Adipocyte (in vitro differentiated cells): ENCODE measurements around the gene IP6K1.
A peak's percentile ranks its signal among the peaks of the same experiment; 100 is the strongest.

ENCODE experiments used
- DNase-seq: peaks from one replicate; pipeline ENCODE4 v3.0.0-alpha.2; 2015; ENCODE audit warnings: low read depth
- H3K27me3 ChIP-seq: replicated peaks from 2 replicates; pipeline ENCODE4 v1.7.0; 2013; ENCODE audit warnings: mild to moderate bottlenecking, low read length, moderate library complexity; ENCODE audit not compliant: control insufficient read depth, insufficient read depth
- H3K36me3 ChIP-seq: 2 replicates; pipeline ENCODE4 v1.7.0; 2013; ENCODE audit warnings: low read length, mild to moderate bottlenecking, moderate library complexity; ENCODE audit not compliant: control insufficient read depth, insufficient read depth, severe bottlenecking
- H3K4me1 ChIP-seq: 2 replicates; pipeline ENCODE4 v1.7.0; 2013; ENCODE audit warnings: mild to moderate bottlenecking, low read length, moderate library complexity; ENCODE audit not compliant: control insufficient read depth, insufficient read depth
- H3K4me3 ChIP-seq: 2 replicates; pipeline ENCODE4 v1.7.0; 2013; ENCODE audit warnings: mild to moderate bottlenecking, low read length, moderate library complexity
- H3K9ac ChIP-seq: 2 replicates; pipeline ENCODE4 v1.7.0; 2013; ENCODE audit warnings: mild to moderate bottlenecking, low read length, moderate library complexity
- H3K9me3 ChIP-seq: 2 replicates; pipeline ENCODE4 v1.7.0; 2013; ENCODE audit warnings: mild to moderate bottlenecking, low read length, moderate library complexity; ENCODE audit not compliant: control insufficient read depth

The IP6K1 gene

GRCh38 chr3:49732597-49732996, 53.7 kb downstream of the IP6K1 start:
- H3K9me3 ChIP-seq, result no peaks in the 10 kb centered on the region
- no peak overlapping the region for H3K9ac ChIP-seq
- peaks cover 64% of the 10 kb centered on the region for H3K36me3 ChIP-seq
- DNase-seq, result no peak
- H3K4me3 ChIP-seq, result no peak overlapping the region
- H3K4me1 ChIP-seq, result peaks cover 8% of the 10 kb centered on the region
- no peaks in the 10 kb centered on the region for H3K27me3 ChIP-seq

- no peak overlapping the region for H3K4me3 ChIP-seq
- H3K9ac ChIP-seq, result no peak overlapping the region
- H3K4me1 ChIP-seq, result peaks cover 8% of the 10 kb centered on the region
- H3K27me3 ChIP-seq, result no peaks in the 10 kb centered on the region
- no peaks in the 10 kb centered on the region for H3K9me3 ChIP-seq
- peaks cover 60% of the 10 kb centered on the region for H3K36me3 ChIP-seq
- DNase-seq, result no peak
These were observed 56.3 kb downstream of the IP6K1 start for GRCh38 chr3:49729966-49730609.

DNA sequence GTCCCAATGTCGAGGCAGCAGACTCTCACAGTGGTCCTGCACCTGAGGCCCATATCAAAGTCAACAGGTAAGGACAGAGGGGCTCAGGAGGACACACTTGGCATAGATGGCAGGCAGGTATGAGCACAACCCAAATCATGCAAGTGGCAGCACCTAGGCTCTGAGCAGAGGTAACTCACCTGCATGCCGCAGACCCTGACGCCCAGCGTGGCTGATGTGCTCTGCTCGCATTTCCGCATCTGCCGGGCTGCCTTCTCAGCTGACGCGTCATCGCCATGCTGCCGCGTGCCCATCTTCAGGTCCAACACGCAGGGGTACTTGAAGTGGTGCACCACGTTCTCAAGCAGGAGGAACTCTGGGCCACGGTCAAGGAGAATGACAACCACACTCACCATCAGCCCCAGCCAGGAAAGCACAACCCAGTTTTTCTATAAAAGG, 58.4 kb downstream of the IP6K1 start:
- peaks cover 10% of the 10 kb centered on the region for H3K4me1 ChIP-seq
- no peak overlapping the region for H3K9ac ChIP-seq
- peaks cover 51% of the 10 kb centered on the region for H3K36me3 ChIP-seq
- no peaks in the 10 kb centered on the region for H3K27me3 ChIP-seq
- no peaks in the 10 kb centered on the region for H3K9me3 ChIP-seq
- no peak for DNase-seq
- no peak overlapping the region for H3K4me3 ChIP-seq

DNA sequence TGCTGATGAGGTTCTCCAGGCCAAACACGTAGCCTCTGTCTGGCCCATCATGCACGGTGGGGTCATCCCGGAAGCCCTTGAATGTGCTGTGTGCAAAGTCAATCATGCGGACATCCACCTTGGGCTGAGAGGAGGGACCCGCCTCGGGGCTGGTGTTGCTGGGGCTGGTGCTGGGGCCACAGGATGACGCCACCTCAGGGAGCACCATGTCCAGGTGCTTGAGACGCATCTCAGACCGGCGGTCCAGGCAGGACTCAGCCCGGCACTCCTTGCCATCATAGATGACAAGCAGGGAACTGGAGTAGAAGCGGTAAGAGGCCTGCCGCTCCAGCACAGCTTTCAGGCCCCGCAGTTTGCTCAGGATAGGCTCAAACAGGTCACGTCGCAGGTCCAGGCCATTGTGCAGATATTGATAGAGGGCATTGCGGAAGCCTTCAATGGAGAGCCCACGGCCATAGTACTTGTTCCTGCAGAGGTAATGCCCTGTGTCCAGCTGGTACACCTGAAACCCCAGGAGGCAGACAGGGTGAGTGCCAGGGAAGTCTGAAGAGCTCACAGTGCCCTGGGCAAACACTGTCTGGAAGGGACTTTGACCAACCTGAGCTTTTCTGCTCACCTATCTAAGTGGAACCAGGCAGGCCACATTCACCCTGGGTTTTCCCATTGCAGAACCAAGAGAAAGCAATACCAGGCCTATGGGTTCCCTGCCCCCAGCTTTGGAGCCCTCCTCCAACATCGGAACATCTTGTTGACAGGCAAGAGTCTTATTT, 59.0 kb downstream of the IP6K1 start:
- peaks cover 16% of the 10 kb centered on the region for H3K4me1 ChIP-seq
- no peaks in the 10 kb centered on the region for H3K27me3 ChIP-seq
- no peak for DNase-seq
- peaks cover 49% of the 10 kb centered on the region for H3K36me3 ChIP-seq
- no peak overlapping the region for H3K9ac ChIP-seq
- no peak overlapping the region for H3K4me3 ChIP-seq
- no peaks in the 10 kb centered on the region for H3K9me3 ChIP-seq

DNA sequence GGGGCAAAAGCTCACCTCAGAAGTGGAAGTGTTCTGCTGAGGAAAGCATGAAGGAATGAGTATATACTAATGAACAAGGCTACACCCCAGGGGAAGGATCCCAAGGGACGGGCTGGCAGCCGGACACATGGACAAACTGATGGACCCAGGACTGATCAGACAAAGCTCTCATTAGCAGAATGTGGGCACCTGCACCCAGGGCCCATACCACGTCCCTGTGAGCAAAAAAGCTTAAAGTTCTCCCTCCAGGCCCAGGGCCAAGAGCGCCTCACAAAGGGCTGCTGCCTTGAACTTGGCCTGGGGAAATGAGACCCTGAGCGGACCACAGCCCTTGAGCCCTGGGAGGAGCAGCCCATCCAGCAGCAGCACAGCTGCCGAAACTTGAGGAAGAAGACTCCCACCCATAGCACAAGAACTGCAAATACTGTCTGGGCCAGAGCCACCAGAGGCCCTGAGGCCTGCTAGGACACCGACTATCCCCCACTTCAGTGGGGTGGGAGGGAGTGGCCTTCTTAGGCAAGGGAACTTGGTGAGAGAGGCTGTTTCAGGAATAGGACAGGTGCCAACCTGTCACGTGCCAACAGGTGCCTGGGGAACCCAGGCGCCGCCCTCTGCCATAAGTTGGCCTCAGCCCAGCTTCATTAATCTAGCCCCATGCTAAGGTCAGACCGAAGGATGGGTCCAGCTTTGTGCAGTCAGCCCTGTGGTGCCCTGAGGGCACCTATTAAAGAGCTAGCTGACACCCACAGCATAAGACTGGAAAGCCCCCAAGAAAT, 60.2 kb downstream of the IP6K1 start:
- H3K9me3 ChIP-seq, result no peaks in the 10 kb centered on the region
- H3K36me3 ChIP-seq, result peaks cover 51% of the 10 kb centered on the region
- H3K9ac ChIP-seq, result no peak overlapping the region

DNA sequence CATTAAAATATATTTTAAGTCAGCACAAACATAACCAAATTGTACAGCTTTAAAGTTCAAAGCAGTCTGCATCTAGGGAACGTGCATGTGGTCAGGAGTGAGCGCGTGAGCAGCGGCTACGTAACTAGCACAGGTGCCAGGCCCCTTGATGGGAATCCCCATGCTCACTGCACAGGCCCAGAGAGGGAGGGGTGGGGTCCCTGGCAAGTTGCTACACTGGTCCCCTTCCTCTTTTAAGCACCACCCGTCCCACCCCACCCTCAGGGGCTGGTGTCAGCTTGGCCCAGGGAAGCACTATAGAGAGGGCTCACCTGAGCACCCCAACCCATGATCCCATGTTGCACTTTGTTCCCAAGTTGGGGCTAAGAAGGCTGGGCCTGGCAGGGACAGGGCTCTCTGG, 61.8 kb downstream of the IP6K1 start:
- H3K4me3 ChIP-seq, result peak overlapping the region; percentile 99
- no peak for DNase-seq
- no peaks in the 10 kb centered on the region for H3K27me3 ChIP-seq
- H3K36me3 ChIP-seq, result peaks cover 48% of the 10 kb centered on the region
- peaks cover 23% of the 10 kb centered on the region for H3K4me1 ChIP-seq
- peak overlapping the region; percentile 99 for H3K9ac ChIP-seq
- no peaks in the 10 kb centered on the region for H3K9me3 ChIP-seq

More for the DNA sequence above, 60.2 kb downstream of the IP6K1 start:
- no peaks in the 10 kb centered on the region for H3K27me3 ChIP-seq
- peaks cover 20% of the 10 kb centered on the region for H3K4me1 ChIP-seq
- no peak overlapping the region for H3K4me3 ChIP-seq
- DNase-seq, result no peak

DNA sequence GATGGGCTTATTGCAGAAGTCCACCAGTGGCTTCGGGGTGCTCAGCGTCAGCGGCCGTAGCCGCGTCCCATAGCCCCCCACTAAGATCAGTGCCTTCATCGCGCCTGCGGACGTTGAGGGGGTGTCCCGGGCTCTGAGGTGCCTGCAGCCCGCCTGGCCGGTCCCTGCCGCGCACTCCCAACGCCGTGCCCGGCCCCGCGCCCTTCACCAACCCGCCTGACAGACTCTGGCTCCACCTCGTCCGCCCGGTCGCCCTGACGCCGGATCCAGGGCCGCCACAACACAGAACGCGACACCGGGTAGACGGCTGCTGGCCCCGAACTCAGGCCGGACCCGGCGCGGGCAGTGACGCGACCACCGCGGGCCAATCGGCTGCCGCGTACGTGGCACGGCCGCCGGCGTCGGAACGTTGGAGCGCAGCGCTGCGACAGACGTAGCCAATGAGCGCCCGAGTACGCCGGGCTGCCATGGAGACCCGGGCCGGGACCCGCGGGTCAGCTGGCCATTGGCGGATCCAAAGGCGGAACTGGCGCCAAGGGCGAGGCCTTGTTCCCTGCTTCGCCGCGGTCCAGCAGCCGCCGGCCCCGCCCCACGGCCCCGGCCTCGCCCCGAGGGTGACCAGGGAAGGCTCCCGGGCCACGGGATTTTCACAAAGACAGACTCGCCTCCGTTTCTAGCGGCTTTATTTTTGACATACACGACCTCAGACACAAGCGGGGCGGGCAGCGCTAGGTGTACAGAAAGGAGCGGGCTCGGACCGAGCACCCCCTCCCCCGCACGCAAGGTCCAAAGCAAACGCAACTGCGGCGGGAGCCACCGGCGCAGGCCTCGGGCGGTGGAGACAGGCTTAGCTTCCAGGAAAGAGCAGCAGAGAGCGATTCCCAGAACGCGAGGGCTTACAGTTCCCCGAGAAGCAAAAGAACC, 62.5 kb downstream of the IP6K1 start, which contains the start of gene GMPPB:
Gene GMPPB (minus strand): TSS at position 324 of the 924 bp plus-strand sequence. CDS start 225 bp downstream, at position 99.
- no peaks in the 10 kb centered on the region for H3K9me3 ChIP-seq

DNA sequence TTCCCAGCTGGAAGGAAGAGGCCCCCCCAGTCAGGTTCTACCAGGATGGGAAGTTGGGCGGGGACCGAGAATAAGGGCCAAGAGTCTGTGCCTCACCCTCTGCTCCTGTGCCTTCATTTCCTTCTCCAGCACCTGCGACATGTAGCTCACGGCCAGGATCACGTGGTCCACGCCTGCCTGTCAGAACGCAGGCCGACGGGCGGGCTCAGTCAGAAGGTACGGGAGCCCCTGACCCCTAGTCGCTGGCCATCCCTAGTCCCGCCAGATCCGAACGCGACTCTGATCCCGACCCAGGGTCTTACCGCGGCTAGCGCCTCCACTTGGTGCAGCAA, 63.1 kb downstream of the IP6K1 start:
- no peaks in the 10 kb centered on the region for H3K27me3 ChIP-seq
- peak; percentile 72 for DNase-seq
- H3K9ac ChIP-seq, result peak overlapping the region; percentile 99
- H3K4me3 ChIP-seq, result peak overlapping the region; percentile 99
- no peaks in the 10 kb centered on the region for H3K9me3 ChIP-seq
- peaks cover 43% of the 10 kb centered on the region for H3K36me3 ChIP-seq
- H3K4me1 ChIP-seq, result peaks cover 33% of the 10 kb centered on the region

More for the DNA sequence above, 62.5 kb downstream of the IP6K1 start, which contains the start of gene GMPPB:
- H3K4me1 ChIP-seq, result peaks cover 27% of the 10 kb centered on the region
- DNase-seq, result peak; percentile 99
- peaks cover 45% of the 10 kb centered on the region for H3K36me3 ChIP-seq
- H3K4me3 ChIP-seq, result peak within 1 kb of the TSS; percentile 99
- no peaks in the 10 kb centered on the region for H3K27me3 ChIP-seq
- H3K9ac ChIP-seq, result peak within 1 kb of the TSS; percentile 99

DNA sequence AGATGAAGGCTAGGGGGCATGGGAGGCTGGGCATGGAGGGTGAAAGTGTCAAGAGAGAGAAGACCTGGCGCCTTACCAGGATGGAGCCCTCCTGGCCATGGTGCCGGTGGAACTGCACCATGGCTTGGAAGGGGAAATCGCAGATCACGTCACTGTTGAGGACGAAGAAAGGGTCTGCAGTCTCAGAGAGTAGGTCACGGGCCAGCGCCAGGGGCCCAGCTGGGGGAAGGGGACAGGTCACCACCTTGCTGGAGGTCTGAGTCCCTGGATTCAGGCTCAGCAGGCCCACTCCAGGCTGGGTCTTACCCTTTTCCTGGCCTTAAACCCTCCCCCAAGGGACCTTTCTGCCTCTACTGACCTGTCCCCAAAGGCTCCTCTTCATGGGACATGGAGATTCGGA, 63.4 kb downstream of the IP6K1 start:
- H3K4me3 ChIP-seq, result peak overlapping the region; percentile 99
- peak overlapping the region; percentile 99 for H3K9ac ChIP-seq
- no peaks in the 10 kb centered on the region for H3K27me3 ChIP-seq
- H3K9me3 ChIP-seq, result no peaks in the 10 kb centered on the region
- DNase-seq, result no peak
- peaks cover 33% of the 10 kb centered on the region for H3K4me1 ChIP-seq
- peaks cover 39% of the 10 kb centered on the region for H3K36me3 ChIP-seq

DNA sequence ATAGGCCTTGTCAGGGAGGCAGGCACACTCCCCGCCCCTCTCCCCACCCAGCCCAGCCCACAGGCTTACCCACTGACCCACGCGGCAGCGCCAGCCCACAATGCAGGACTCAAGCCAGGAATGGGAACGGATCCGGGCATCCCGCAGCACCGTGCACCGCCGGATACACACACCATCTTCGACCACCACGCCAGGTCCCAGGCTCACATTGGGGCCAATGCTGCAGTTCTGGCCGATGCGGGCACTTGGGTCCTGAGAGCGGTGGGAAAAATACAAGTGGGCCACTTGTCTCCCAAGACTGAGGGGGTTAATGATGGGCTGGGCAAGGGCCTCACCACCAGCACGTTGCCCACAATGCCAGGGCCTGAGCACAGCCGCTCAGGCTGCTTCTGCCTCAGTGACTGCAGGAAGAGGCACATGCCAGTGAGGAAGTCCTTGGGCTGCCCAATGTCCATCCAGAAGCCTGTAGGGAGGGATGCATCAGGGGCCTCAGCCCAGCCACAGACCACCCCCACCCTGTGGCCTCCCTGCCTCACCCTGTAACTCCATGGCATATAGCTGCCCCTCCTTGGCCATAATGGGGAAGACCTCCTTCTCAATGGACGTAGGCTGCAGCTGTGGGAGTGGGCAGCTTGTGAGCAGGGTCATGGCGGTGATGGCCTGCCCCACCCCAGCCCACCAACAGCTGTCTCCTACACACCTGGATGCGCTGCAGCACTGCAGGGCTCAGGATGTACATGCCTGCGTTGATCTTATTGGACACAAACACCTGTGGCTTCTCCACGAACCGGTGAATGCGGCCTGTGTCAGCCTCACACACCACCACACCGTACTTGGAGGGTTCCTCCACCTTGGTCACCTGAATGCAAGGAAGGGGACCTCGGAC, 64.2 kb downstream of the IP6K1 start:
- no peaks in the 10 kb centered on the region for H3K27me3 ChIP-seq
- H3K9ac ChIP-seq, result peak overlapping the region; percentile 99
- H3K4me1 ChIP-seq, result peaks cover 33% of the 10 kb centered on the region
- no peaks in the 10 kb centered on the region for H3K9me3 ChIP-seq
- peaks cover 31% of the 10 kb centered on the region for H3K36me3 ChIP-seq
- peak overlapping the region; percentile 99 for H3K4me3 ChIP-seq
- DNase-seq, result no peak
